Measurements from ENCODE around the gene PRKN.

PRKN gene

GRCh38 chr6:161443848-161444247, 1283.7 kb downstream of the PRKN start:
- H3K27ac ChIP-seq: peak overlapping the region in 3 of 21 experiments; percentile 25 to 50 (median 31)
- no peak overlapping the region for H3K4me3 ChIP-seq

- no peak overlapping the region for H3K27ac ChIP-seq
- H3K4me3 ChIP-seq: no peak overlapping the region
Observed at GRCh38 chr6:161442420-161442819, 1285.1 kb downstream of the PRKN start.

GRCh38 chr6:161440299-161440698, 1287.3 kb downstream of the PRKN start:
- peak overlapping the region in 2 of 21 experiments; percentile 22 to 70 for H3K27ac ChIP-seq

DNA sequence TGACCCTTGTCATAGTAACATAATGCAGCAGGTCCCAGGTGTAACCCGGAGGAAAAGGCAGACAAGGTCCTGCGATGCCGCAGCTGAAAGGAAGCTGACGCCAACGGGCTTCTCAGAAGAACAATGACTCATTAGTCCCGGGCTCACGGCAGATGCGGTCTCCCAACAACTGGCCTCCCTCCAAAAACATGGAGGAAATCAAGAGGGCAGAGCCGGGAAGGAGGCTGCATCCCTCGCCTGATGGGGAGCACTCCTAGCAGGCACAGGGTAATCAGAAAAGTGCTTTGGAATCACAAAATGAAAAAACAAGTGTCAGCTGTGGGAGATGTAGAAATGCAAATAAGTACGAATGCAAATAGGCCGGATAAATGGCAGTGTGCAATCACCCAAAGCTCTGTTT, 1288.5 kb downstream of the PRKN start:
- H3K27ac ChIP-seq: peak overlapping the region in 17 of 21 experiments; percentile 9 to 72 (median 55)

More at GRCh38 chr6:161440299-161440698, 1287.3 kb downstream of the PRKN start:
- H3K4me3 ChIP-seq: no peak overlapping the region

DNA sequence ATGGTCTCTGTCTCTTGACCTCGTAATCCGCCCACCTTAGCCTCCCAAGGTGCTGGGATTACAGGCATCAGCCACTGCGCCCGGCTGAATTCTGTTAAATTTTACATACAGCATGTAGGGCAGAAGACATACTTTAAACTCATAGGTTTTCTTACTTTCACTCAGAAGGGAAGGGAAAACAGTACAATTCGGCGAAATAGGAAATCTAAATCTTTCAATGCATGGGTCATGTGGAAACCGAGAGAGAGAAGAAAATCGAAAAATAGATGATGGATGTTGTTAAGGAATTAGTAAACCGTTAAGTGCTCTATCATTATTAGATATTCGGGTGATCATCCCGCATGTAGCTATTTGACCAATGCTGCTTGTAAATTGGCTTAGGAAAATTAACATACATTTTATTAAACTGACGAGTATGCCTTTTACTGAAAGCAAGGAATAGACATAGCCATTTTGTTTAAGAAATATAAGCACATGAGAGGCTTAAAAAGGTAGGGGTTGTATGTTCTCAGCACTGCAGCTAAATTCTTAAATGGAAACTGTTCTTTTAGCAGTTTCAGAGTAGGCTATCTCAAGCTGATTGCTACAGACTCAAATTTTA, 1289.0 kb downstream of the PRKN start:
- Histone ChIP-seq H3K27ac (peak overlapping the region in 13 of 21 experiments; percentile 24 to 72 (median 62)), H3K4me3 (peak overlapping the region in 1 of 7 experiments; percentile 4)

More for the DNA sequence above, 1288.5 kb downstream of the PRKN start:
- peak overlapping the region in 3 of 7 experiments; percentile 3 to 31 (median 4) for H3K4me3 ChIP-seq

DNA sequence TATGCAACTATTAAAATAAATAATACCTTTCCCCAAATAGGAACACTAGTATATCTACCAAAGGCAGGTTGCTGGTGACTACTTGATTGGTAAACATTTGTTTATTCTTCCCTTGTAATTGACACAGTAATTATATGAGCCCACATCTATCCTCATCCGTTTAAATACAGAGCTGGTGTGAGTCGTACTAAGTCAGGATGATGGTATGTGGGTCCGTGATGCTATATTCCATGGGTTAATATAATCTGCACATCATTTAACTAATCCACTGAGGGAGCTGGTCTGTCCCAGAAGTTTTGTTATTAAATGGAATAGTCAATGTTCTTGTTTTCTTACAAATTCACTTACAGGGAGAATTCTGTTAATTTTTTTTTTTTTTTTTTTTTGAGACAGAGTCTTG, 1289.7 kb downstream of the PRKN start:
- H3K4me3 ChIP-seq: no peak overlapping the region
- H3K27ac ChIP-seq: no peak overlapping the region

DNA sequence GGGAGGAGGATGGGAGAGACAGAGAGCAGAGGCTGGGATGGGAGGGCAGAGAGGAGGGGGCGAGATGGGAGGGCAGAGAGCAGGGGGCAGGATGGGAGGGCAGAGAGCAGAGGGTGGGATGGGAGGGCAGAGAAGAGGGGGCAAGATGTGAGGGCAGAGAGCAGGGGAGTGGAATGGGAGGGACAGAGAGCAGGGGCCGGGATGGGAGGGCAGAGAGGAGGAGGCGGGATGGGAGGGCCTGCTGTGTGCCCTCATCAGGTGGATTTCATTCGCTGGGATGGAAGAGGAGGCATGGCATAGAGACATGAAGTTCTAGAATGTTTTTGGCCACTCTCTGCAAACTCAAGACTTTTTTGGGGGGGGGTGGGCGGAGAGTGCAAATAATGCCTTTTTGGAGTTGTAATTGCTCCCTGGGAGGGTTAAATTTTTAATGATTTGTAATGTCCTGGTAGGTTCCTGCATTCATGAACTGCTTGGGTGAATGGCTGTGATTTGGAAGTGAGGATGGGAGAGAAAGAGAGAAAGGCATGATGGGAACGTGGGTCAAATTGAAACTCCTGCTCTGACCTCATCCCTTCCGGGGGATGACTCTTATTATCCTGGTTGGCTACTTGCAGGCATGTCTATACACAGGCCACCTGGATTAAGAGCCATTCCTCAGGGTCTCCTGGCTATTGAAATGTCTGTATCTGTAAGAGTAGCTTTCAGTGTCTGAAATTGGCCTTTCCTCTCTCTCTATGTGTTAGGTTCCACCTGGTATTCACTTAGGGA, 1291.3 kb downstream of the PRKN start:
- Histone ChIP-seq H3K4me3 (no peak overlapping the region), H3K27ac (peak overlapping the region in 11 of 21 experiments; percentile 3 to 61 (median 48))

GRCh38 chr6:161435748-161436070, 1291.9 kb downstream of the PRKN start:
- Histone ChIP-seq H3K4me3 (no peak overlapping the region), H3K27ac (peak overlapping the region in 15 of 21 experiments; percentile 3 to 67 (median 48))

DNA sequence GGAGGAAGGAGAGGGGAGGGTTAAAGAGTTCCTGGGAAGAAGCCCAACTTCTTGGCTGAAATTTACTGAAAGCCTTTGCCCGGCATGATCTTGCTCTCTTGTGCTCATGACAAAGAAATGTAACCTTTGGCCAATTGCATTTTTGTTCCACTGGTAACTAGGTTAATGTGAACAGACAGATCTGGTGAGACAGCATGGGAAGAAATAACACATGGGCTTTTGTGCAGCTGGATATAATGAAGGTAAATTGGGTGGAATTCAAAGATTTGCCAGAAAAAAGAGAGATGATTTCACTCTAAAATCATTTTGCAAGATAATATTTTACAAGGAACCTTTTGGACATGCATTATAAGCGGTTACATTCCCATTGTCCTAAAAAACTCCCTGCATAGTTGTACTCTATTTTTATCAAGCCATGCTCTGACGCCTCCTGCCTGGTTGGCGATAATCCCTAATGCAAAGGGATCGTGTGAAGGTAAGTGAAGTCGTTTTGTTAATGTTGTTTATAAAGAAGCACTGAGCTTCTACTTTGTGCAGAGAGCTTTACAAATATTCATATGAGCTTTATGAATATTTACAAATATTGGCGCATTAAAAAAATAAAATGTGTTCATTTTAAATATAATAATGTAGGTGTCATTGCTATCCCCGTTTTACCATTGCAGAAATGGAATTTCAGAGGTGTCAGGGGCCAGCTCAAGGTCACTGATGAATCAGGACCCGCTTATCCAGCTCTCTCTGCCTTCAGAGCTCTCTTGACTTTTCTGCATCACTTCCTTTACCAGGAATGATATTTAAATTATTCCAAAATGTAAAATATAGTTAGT, 1292.4 kb downstream of the PRKN start:
- Histone ChIP-seq H3K27ac (peak overlapping the region in 17 of 21 experiments; percentile 3 to 67 (median 54)), H3K4me3 (no peak overlapping the region)

DNA sequence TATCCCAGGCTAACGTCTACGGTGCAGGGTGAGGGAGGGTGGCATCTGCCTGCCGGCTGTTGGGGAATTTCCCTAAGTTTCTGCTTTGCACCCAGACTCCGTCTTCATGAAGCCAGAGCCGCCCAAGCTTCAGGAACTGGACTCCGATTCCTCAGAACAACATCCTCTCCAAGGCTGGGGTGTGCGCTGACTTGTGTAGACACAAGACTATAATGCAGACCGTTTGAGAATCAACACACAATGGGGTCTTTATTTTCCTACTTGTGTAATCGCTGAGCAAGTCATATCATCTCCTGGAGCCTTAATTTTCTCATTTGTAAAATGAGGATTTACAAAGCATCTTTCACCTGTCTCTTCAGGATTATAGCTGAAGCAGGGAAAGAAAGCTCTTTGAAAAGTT, 1293.2 kb downstream of the PRKN start:
- Histone ChIP-seq H3K4me3 (no peak overlapping the region), H3K27ac (peak overlapping the region in 14 of 21 experiments; percentile 6 to 68 (median 52))

GRCh38 chr6:161432546-161432945, 1295.0 kb downstream of the PRKN start:
- Histone ChIP-seq H3K4me3 (no peak overlapping the region), H3K27ac (no peak overlapping the region)

DNA sequence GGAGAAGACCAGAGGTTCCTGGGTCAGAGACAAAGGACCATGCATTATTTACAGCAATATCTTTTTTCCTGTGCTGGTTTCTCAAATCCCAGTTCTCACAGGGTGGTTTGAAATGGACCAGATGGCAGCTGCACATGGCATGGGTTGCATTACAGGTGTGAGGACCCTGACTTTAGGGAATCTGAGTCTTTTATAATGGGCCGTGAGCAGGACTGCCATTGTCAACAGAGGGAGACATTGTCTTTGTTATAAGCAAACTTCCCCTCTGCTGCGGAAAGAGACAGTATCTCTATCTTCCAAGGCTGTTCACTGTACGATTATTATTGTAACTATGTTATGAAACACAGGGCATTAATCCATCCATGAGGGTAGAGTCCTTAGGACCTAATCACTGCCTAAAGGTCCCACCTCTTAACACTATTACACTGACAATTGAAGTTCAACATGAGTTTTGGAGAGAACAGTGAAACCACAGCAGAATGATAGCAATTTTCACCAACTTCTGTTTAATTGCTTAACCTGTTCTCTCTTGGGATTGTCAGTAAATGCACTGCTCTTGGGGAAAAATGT, 1297.6 kb downstream of the PRKN start:
- no peak overlapping the region for H3K27ac ChIP-seq
- no peak overlapping the region for H3K4me3 ChIP-seq

DNA sequence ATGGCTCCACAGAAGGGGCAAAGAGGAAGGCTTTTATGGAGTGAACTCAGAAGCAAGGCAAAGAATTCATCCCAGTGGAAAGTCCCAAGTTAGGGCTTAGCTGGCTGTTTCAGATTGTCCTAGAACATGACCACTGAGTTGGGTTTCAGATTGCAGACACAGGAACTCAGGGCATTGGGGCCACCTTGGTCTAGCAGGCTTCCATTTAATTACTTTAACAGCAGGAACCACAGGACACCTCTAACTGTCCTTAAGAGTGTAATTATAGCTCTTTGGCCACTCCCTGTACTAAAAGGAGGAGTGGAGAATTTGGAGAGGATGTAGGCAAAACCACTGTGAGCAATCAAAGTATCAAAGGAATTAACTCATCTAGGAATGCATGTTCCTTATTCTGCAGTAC, 1303.1 kb downstream of the PRKN start:
- no peak overlapping the region for H3K27ac ChIP-seq
- no peak overlapping the region for H3K4me3 ChIP-seq

GRCh38 chr6:161422710-161423680, 1304.6 kb downstream of the PRKN start:
- H3K4me3 ChIP-seq: no peak overlapping the region
- H3K27ac ChIP-seq: no peak overlapping the region

- Histone ChIP-seq H3K4me3 (no peak overlapping the region), H3K27ac (peak overlapping the region in 7 of 21 experiments; percentile 8 to 72 (median 35))
Observed at GRCh38 chr6:161418463-161418945, 1309.1 kb downstream of the PRKN start.

DNA sequence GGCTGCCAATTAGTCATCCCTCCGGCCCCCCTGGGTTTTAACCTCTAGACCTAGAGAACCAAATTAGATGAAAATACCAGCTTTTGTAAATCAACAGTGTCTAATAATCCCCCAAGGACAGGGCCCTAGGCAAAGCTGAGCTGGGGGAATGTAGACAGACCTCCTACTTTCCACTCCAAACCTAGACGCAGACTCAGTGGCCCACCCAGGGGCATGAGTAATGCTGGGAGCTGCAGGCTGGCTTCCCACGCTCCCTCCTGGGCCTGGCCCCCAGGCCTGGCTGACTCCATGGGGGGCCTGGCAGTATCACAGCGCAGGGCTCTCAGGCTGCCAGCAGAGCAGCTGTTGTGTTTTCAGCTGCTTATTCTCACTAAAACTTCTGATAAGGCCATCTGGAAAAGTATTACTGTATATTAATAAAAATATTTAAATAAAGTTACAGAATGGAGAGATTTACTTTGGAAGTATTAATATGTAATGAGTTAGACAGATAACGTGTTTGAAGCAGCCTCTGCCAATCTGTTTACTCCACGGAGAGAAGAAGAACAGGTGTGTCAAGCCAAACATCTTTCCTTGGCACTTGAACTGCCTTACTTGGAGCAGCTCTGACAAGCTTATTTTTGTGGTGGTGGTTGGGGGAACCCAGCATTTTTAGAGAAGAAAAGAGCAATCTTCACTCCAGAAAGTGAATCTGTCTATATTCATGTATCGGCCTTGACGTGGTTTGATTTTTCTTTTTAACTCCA, 1309.7 kb downstream of the PRKN start:
- H3K27ac ChIP-seq: peak overlapping the region in 11 of 21 experiments; percentile 18 to 72 (median 43)
- H3K4me3 ChIP-seq: no peak overlapping the region

GRCh38 chr6:161415302-161415855, 1312.2 kb downstream of the PRKN start:
- Histone ChIP-seq H3K4me3 (no peak overlapping the region), H3K27ac (peak overlapping the region in 2 of 21 experiments; percentile 68 to 72)

GRCh38 chr6:161414707-161415106, 1312.9 kb downstream of the PRKN start:
- Histone ChIP-seq H3K4me3 (no peak overlapping the region), H3K27ac (peak overlapping the region in 2 of 21 experiments; percentile 45 to 72)
